Astrocyte of the cerebellum (primary cell): Measurements from ENCODE around the gene NHS.

Source experiments
- DNase-seq: peaks from one replicate; pipeline ENCODE4 v3.0.0-alpha.2; 2011; ENCODE audit warnings: low read depth
- H3K4me3 ChIP-seq: 2 replicates; pipeline ENCODE4 v1.5.1; 2011; ENCODE audit warnings: mild to moderate bottlenecking, low read depth, low read length, moderate library complexity
- in situ Hi-C: cut with HindIII; loops from 2 replicates; pipeline ENCODE4 v1.10.0; 2017; ENCODE audit warnings: low sequenced_read_pairs
- TF ChIP-seq, protein P1 (sequence below): IDR thresholded peaks from 2 replicates; pipeline ENCODE4 v1.5.1; 2012; ENCODE audit warnings: low read length, low read depth, moderate library complexity, mild to moderate bottlenecking; ENCODE audit errors: missing control alignments

The NHS gene

DNA sequence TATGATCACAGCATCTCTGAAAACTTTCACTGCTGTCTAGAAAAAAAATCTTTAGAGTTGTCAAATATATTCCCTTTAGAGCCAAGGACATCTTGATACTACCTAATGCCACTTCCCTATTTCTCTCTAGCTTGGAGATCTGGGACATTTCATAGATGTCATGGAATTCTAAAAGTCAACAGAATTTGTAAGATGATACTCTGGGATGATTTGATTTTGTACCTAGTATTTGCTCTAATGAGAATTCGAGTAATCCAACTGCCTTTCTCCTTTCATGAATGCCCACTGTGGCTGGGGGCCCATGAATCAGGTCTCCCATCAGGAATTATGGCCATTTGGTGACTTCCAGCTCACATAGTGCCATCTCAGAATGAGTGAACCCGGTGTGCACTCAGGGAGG lies 73.2 kb downstream of the NHS start:
- TF ChIP-seq, protein P1, sequence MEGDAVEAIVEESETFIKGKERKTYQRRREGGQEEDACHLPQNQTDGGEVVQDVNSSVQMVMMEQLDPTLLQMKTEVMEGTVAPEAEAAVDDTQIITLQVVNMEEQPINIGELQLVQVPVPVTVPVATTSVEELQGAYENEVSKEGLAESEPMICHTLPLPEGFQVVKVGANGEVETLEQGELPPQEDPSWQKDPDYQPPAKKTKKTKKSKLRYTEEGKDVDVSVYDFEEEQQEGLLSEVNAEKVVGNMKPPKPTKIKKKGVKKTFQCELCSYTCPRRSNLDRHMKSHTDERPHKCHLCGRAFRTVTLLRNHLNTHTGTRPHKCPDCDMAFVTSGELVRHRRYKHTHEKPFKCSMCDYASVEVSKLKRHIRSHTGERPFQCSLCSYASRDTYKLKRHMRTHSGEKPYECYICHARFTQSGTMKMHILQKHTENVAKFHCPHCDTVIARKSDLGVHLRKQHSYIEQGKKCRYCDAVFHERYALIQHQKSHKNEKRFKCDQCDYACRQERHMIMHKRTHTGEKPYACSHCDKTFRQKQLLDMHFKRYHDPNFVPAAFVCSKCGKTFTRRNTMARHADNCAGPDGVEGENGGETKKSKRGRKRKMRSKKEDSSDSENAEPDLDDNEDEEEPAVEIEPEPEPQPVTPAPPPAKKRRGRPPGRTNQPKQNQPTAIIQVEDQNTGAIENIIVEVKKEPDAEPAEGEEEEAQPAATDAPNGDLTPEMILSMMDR: no peak
- in situ Hi-C loops: no loop called here
- no peak for DNase-seq
- H3K4me3 ChIP-seq: no peak overlapping the region

DNA sequence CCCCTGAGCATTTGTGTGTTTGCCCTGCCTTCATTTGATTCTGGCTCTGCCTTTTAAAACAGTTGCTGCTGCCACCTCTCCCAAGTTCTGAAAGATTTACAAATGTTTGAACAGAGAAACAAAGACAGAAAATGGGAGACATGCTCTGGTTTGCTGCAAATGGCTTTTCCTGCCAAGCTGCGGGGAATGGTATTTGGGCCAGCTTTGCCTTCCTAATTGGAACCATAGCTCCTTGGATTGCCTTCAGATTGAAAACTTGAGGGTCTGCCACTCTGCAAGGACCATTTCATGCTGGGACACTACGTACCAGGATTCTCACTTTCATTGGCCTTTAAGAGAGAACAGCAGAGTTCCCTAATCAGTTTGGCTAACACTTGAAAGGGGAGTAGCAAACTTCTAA lies 74.9 kb downstream of the NHS start:
- TF ChIP-seq, protein P1: no peak
- no peak overlapping the region for H3K4me3 ChIP-seq
- no peak for DNase-seq
- in situ Hi-C loops: no loop called here

DNA sequence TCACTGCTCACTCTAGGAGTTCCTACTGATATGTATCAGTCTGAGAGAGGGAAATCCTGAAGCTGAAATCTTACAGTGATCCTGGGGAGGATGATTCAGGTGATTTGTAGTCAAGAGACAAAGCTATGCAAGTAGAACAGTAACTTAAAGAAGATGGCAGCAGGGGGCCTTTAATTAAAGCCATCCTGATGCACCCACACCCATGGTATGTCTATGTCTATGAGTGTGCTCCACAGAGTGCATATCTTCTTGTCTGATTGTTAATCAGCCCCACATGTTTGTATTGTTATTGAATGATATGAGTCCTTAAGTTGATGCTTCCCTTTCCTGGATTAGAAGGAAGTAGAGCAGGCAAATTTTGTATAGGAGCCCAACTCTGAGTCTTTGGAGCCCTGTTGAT lies 78.8 kb downstream of the NHS start:
- no peak for DNase-seq
- in situ Hi-C loops: no loop called here
- TF ChIP-seq, protein P1: no peak

DNA sequence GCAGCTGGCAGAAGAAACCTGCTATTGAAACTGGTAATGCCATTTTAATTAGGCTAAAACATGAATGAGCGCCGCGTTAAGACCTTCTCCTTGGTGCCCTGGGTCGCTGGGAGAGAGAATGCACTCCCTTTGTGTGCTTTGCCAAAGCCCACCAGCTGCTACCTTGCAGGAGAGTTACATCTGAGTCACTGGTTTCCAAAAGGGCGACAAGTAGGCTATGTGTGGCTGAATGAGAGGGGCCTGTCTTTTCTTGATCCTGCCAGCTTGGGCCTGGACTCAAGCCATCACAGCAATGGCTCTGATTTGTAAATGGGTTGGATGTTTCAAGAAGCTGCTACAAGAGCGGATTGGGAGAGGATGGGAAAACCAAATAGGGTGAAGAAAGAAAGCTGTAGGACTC lies 81.5 kb downstream of the NHS start:
- TF ChIP-seq, protein P1: no peak
- no peak for DNase-seq
- H3K4me3 ChIP-seq: no peak overlapping the region
- in situ Hi-C loops: no loop called here

More for the DNA sequence above, 78.8 kb downstream of the NHS start:
- no peak overlapping the region for H3K4me3 ChIP-seq

DNA sequence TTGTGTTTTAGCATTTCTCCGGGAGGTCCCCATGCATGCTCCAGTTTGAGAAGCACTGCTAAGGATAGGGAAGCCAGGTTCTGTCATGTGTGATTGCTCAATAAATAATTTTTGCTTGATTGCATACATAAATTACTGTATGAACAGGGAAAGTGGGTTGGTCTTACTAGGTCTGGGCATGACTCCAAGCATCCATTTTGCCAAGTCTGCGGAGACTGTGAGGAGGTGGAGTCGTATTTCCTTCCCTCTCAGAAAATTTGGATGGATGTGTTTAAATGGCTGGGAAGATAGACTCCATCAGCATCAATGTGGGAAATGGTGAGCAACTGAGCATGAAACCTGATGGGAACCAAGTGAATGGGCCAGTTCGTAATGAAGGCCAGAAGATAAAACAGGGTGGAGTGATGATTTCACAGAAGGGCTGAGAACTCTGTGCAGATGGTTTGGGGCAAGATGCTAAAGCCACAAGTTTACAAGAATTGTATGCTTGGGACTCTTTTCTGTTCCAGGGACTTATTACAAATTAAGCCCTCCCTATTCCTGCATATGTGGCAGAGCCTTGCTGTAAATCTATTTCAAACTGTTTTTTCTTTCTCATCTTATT lies 84.1 kb downstream of the NHS start:
- TF ChIP-seq, protein P1: no peak
- H3K4me3 ChIP-seq: no peak overlapping the region
- DNase-seq: peak; percentile 92
- in situ Hi-C loops: no loop called here

DNA sequence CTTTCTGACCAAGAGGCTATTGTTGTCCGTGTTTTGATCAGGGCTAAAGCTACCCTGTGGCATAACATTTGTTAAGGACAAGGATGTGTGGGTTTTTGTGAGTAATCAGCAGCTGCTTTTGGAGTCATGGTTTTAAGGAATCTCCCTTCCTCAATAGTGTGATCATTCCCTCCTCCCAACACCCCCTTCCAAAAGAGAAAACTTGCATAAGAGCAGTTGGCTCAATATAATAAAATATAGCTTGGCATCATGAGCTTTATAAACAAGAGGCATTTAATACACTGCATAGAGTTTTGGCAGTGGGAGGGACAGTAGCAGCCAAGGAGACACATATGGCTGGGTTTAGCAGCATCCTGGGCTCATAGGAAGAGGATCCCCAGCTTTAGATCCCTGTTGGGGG lies 84.7 kb downstream of the NHS start:
- DNase-seq: peak; percentile 43
- TF ChIP-seq, protein P1: no peak
- in situ Hi-C loops: no loop called here
- no peak overlapping the region for H3K4me3 ChIP-seq

DNA sequence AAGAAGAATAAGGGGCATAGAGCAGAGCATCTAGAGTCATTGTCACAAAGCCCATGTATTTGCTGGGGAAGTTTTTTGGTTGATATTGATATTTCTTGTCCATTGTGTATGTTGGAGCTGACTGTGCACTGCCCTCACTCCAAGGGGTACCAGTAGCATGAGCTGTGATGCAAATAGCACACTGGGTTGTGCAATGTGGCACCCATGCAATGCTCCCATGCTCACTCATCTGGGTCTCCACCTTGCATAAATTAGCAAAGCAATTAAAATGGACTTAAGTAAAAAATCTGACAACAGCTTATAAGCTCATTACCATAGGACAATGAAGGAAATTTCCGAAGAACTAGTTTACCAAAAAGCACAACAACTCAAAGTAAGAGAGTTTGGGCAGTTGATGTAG lies 87.9 kb downstream of the NHS start:
- in situ Hi-C loops: no loop called here
- H3K4me3 ChIP-seq: no peak overlapping the region
- TF ChIP-seq, protein P1: no peak
- no peak for DNase-seq
